ENCODE data around the gene SLC12A2.

SLC12A2 gene

GRCh38 chr5:128225245-128226030 is 141.9 kb downstream of the SLC12A2 start:
- no peak for DNase-seq (ENCODE audit: low read depth)

GRCh38 chr5:128228008-128228407 is 144.4 kb downstream of the SLC12A2 start:
- peak; percentile 66 for DNase-seq (ENCODE audit: low read depth)

GRCh38 chr5:128228521-128228920 is 145.0 kb downstream of the SLC12A2 start:
- DNase-seq (ENCODE audit: low read depth): peak; percentile 25

GRCh38 chr5:128234928-128235641 is 151.5 kb downstream of the SLC12A2 start:
- DNase-seq (ENCODE audit: low read depth): no peak

GRCh38 chr5:128236334-128236733 is 152.8 kb downstream of the SLC12A2 start:
- DNase-seq (ENCODE audit: low read depth): no peak

GRCh38 chr5:128237000-128237399 is 153.4 kb downstream of the SLC12A2 start:
- no peak for DNase-seq (ENCODE audit: low read depth)

GRCh38 chr5:128237546-128237945 is 154.0 kb downstream of the SLC12A2 start:
- DNase-seq (ENCODE audit: low read depth): peak; percentile 70

All from amniotic epithelial cell (primary cell).